ENCODE measurements around the gene PCDH9. TPM values are rescaled to one million over a fixed set of nuclear protein-coding genes. Genes with fewer than 3 reads are reported as not detected.
"Not testable (repeated sequence)": the region's sequence is repeated elsewhere in the genome, so short reads cannot be mapped to it uniquely, and the experiment has no call there.

The PCDH9 gene
- total RNA-seq, 4 donors from 2014 or later, result 0.57 to 1.7 (median 0.97) TPM

DNA sequence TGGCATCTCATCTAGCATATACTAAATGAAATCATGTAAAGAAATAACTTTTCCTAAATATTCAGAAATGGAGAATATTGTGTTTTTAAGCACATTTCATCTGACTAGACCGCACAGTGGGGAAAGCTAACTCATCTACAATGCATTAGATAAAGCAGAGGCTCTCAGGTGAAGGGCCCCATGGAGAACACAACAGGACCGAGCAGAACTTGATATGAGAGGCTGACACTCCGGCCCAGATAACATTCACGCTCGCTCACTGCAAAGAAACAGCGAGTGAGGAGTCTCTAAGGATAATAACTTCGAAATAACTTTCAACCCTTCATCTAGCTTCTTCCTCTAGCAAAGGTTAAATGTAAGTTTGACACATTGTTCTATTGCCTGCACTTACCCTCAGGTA lies 130.6 kb downstream of the PCDH9 start:
- no peak for DNase-seq
- TF ChIP-seq, protein P1, sequence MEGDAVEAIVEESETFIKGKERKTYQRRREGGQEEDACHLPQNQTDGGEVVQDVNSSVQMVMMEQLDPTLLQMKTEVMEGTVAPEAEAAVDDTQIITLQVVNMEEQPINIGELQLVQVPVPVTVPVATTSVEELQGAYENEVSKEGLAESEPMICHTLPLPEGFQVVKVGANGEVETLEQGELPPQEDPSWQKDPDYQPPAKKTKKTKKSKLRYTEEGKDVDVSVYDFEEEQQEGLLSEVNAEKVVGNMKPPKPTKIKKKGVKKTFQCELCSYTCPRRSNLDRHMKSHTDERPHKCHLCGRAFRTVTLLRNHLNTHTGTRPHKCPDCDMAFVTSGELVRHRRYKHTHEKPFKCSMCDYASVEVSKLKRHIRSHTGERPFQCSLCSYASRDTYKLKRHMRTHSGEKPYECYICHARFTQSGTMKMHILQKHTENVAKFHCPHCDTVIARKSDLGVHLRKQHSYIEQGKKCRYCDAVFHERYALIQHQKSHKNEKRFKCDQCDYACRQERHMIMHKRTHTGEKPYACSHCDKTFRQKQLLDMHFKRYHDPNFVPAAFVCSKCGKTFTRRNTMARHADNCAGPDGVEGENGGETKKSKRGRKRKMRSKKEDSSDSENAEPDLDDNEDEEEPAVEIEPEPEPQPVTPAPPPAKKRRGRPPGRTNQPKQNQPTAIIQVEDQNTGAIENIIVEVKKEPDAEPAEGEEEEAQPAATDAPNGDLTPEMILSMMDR (IDR thresholded peaks at IDR 0.05), result no peak
- TF ChIP-seq POLR2A (IDR thresholded peaks at IDR 0.05), result no peak
- Histone ChIP-seq H3K4me3 (no peak overlapping the region), H3K4me1 (no peaks in the 10 kb centered on the region), H3K27ac (no peak overlapping the region), H3K9me3 (no peaks in the 10 kb centered on the region), H3K36me3 (no peaks in the 10 kb centered on the region), H3K27me3 (no peaks in the 10 kb centered on the region)

GRCh38 chr13:67097892-67098452 lies 132.2 kb downstream of the PCDH9 start:
- H3K4me1 ChIP-seq, result no peaks in the 10 kb centered on the region
- H3K27me3 ChIP-seq, result no peaks in the 10 kb centered on the region
- no peak for DNase-seq

DNA sequence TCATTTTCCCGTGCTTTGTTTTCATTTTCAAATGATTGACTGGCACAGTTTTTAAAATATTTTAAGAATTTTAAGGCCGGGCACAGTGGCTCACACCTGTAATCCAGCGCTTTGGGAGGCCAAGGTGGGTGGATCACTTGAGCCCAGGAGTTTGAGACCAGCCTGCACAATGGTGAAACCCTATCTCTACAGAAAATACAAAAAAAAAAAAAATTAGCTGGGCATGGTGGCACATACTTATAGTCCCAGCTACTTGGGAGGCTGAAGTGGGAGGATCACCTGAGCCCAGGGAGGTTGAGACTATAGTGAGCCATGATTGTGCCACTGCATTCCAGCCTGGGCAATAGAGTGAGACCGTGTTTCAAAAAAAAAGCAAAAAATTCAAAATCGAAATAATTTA lies 133.2 kb downstream of the PCDH9 start:
- not testable (repeated sequence) for H3K36me3 ChIP-seq, H3K9me3 ChIP-seq, H3K27me3 ChIP-seq, DNase-seq, H3K4me1 ChIP-seq, H3K4me3 ChIP-seq, H3K27ac ChIP-seq

More at GRCh38 chr13:67097892-67098452, 132.2 kb downstream of the PCDH9 start:
- Histone ChIP-seq H3K36me3 (no peaks in the 10 kb centered on the region), H3K9me3 (no peaks in the 10 kb centered on the region), H3K4me3 (no peak overlapping the region), H3K27ac (no peak overlapping the region)
- TF ChIP-seq, protein P1 (IDR thresholded peaks at IDR 0.05), result no peak
- no peak for TF ChIP-seq POLR2A (IDR thresholded peaks at IDR 0.05)

- TF ChIP-seq, protein P1 (IDR thresholded peaks at IDR 0.05), result no peak
- TF ChIP-seq POLR2A (IDR thresholded peaks at IDR 0.05), result no peak
- Histone ChIP-seq H3K4me1 (no peaks in the 10 kb centered on the region), H3K36me3 (no peaks in the 10 kb centered on the region), H3K27me3 (no peaks in the 10 kb centered on the region), H3K27ac (no peak overlapping the region), H3K4me3 (no peak overlapping the region), H3K9me3 (no peaks in the 10 kb centered on the region)
- DNase-seq, result no peak
Observed at GRCh38 chr13:67096418-67096817, 133.7 kb downstream of the PCDH9 start.

GRCh38 chr13:67095621-67096020 lies 134.5 kb downstream of the PCDH9 start:
- Histone ChIP-seq H3K4me1 (no peaks in the 10 kb centered on the region), H3K4me3 (no peak overlapping the region)

DNA sequence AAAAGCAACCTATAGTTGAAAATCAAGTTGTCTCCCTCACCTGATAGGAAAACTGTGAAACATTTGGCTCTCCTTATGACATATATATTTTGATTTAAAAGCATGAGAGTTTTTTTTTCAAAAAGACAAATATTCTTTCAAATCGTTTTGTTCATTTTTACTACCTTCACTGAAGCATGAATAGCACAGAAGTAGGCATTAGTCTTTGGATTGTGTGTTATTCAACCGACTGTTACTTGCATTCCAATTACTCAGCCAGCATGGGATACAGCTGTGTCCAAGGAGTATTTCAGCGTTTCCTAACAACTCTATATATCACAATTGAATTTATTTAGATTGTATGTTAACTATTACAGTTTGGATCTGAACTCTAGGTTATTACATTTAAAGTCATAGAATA lies 135.2 kb downstream of the PCDH9 start:
- Histone ChIP-seq H3K4me3 (no peak overlapping the region), H3K9me3 (no peaks in the 10 kb centered on the region), H3K27ac (no peak overlapping the region), H3K4me1 (no peaks in the 10 kb centered on the region), H3K27me3 (no peaks in the 10 kb centered on the region), H3K36me3 (no peaks in the 10 kb centered on the region)
- TF ChIP-seq, protein P1 (IDR thresholded peaks at IDR 0.05), result no peak
- no peak for DNase-seq

More at GRCh38 chr13:67095621-67096020, 134.5 kb downstream of the PCDH9 start:
- no peak for DNase-seq
- H3K9me3 ChIP-seq, result no peaks in the 10 kb centered on the region
- H3K36me3 ChIP-seq, result no peaks in the 10 kb centered on the region
- no peak for TF ChIP-seq POLR2A (IDR thresholded peaks at IDR 0.05)
- TF ChIP-seq, protein P1 (IDR thresholded peaks at IDR 0.05), result no peak
- H3K27ac ChIP-seq, result no peak overlapping the region
- H3K27me3 ChIP-seq, result no peaks in the 10 kb centered on the region

Data from Peyer's patch (tissue), 4 donors.